Measurements from ENCODE around the gene ANKIB1.

DNA sequence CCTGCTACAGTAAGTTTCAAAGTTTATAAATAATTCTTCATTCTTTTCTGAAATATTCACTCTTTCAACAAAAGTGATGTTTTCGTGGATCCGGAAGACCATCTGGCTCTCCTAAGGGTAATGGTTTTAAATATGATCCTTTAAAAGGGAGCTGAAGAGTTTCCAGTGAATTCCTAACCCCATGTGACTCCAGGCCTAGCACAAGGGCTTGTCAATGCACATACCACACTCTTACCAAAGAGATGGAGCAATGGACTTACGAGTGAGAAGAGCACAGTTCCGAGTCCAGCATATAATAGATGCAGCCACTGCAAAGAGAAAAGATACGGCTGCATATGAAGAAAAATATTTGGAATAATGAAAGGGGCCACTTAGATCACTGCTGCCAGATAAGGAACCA is 169.5 kb downstream of the ANKIB1 start:
- TF ChIP-seq, protein P1, sequence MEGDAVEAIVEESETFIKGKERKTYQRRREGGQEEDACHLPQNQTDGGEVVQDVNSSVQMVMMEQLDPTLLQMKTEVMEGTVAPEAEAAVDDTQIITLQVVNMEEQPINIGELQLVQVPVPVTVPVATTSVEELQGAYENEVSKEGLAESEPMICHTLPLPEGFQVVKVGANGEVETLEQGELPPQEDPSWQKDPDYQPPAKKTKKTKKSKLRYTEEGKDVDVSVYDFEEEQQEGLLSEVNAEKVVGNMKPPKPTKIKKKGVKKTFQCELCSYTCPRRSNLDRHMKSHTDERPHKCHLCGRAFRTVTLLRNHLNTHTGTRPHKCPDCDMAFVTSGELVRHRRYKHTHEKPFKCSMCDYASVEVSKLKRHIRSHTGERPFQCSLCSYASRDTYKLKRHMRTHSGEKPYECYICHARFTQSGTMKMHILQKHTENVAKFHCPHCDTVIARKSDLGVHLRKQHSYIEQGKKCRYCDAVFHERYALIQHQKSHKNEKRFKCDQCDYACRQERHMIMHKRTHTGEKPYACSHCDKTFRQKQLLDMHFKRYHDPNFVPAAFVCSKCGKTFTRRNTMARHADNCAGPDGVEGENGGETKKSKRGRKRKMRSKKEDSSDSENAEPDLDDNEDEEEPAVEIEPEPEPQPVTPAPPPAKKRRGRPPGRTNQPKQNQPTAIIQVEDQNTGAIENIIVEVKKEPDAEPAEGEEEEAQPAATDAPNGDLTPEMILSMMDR (IDR thresholded peaks at IDR 0.05) = no peak
- TF ChIP-seq EZH2phosphoT487 (IDR thresholded peaks at IDR 0.05) = no peak
- TF ChIP-seq EZH2 (IDR thresholded peaks at IDR 0.05) = no peak

Measured in neural progenitor cell (in vitro differentiated cells).